GM18519 (cell line): ENCODE data around the gene ZNF740.
"Not testable (repeated sequence)": the region's sequence is repeated elsewhere in the genome, so short reads cannot be mapped to it uniquely, and the experiment has no call there.

Experiments
- ATAC-seq: cut with Tn5 transposase; IDR thresholded peaks from one replicate; pipeline ENCODE4 v1.9.1; 2021; ENCODE audit warnings: mild to moderate bottlenecking, moderate library complexity; ENCODE audit not compliant: unreplicated experiment, low FRiP score

ZNF740 gene, protein sequence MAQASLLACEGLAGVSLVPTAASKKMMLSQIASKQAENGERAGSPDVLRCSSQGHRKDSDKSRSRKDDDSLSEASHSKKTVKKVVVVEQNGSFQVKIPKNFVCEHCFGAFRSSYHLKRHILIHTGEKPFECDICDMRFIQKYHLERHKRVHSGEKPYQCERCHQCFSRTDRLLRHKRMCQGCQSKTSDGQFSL

DNA sequence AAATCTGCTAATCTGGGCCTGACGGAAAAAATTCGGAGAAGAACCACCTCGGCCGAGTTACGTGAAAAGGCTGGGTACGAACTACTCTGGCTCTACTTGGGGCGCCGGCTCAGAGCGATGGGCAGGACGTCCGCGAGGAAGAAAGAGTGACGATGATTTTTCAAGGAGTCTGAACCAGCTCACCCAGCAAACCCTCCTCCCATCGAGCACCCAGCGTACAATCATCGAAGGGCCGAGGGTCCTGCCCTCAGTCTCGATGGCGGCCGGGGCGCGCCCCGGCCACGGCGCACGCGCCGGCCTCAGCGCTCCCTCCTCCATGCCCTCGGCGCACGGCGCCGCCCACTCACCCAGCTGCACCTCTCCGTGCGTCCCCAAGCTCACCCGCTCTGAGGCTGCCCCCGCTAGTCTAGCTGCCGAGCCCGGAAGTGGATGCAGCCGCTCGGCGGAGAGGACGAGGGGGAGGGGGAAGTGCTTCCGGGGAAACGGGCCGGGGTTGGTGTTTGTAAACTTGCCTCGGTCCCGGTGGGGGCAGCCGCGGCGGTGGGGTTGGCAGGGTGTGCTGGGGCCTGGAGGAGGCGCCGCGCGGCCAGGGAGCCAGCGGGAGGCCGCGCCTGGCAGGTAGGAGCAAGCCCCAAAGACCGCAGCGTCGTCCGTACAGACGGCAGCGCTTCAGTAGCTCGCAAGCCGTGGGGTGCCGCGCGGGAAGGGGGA, at the start of gene ZNF740, which contains the start of gene CSAD:
ZNF740 (plus strand) TSS at position 503 of the 711 bp plus-strand sequence. CDS start 1,262 bp downstream, outside the sequence.
CSAD (minus strand) TSS at position 706 of the 711 bp plus-strand sequence. CDS start 7,455 bp downstream, outside the sequence.
- peak; percentile 84 for ATAC-seq

DNA sequence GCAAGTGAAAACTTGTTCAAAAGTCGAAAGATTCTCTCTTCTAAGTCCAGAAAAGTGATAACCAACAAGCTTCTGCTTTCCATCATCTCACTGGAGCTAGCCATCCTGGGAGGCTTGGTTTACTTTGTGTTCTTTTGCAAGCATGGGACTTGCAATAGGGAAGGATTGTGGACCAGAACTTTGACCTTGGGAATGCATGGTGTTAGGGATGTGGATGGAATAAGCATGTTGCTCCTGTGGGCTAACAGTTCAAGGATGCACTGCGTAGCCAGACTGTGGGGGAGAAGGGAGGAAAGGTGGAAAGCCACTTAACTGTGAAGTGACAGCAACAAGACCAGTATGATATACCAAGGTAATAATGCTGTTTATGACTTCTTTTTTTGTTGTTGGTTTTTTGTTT, 48.7 kb upstream of the ZNF740 start:
- no peak for ATAC-seq

DNA sequence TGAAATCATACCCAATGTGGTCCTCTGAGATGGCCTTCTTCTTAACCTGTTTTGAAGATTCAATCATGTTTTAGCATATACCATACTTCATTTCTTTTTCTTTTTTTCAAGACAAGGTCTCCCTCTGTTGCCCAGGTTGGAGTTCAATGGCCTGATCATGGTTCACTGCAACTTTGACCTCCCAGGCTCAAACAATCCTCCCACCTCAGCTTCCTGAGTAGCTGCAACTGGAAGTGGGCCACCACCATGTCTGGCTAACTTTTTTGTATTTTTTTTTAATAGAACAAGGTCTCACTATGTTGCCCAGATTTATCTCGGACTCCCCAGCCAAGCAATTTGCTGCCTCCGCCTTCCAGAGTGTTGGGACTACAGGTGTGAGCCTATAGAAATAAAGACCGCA, 46.8 kb upstream of the ZNF740 start:
- ATAC-seq = no peak

DNA sequence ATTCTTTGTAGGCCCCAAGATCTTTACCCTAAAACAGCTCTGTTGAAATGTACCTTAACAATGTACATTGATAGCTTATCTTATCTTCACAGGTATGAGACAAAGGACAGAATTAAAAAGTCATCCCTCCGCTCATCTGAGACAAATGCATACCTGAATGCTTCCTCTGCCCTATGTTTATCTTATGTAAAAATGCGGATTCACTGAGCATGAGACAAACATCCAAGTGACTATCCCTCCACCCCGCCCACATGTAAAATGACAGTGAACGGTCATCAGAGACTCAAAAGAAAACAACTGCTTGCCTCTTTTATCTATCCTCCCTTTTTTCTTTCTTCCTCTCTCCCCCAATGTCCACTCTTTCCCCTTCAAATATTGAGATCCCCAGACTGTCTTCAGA, 37.2 kb upstream of the ZNF740 start:
- ATAC-seq = no peak

DNA sequence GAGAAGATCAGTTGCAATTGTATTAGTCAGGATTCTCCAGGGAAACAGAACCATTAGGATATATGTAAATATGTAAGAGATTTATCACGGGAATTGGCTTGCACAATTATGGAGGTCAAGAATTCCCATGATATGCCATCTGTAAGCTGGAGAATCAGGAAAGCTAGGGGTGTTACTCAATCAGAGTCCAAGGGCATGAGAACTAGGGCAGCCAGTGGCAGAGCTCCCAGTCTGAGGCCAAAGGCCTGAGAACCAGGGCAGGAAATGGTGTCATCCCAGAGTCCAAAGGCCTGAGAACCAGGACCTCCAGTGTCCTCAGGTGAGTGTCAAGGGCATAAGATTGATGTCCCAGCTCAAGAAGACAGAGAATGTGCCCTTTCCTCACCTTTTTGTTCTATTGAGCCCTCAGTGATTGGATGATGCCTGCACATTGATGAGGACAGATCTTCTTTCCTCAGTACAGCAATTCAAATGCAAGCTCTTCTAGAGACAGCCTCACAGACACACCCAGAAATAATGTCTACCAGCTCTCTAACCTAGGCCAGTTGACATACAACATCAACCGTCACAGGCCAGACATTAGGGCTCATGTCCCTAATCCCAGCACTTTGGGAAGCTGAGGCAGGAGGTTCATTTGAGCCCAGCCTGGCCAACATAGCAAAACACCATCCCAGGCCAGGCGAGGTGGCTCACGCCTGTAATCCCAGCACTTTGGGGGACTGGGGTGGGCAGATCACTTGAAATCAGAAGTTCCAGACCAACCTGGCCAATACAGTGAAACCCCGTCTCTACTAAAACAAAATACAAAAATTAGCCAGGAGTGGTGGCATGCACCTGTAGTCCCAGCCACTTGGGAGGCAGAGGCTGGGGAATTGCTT, 34.9 kb upstream of the ZNF740 start:
- no peak for ATAC-seq

DNA sequence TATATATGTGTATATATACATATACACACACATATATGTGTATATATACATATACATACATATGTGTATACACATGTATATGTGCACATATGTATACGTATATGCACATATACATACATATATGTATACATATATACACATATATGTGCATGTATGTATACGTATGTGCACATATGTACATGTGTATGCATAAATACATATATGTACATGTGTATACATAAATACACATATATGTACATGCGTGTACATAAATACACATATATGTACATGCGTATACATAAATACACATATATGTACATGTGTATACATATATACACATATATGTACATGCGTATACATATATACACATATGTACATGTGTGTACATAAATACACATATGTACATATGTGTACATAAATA, 33.3 kb upstream of the ZNF740 start:
- no peak for ATAC-seq

DNA sequence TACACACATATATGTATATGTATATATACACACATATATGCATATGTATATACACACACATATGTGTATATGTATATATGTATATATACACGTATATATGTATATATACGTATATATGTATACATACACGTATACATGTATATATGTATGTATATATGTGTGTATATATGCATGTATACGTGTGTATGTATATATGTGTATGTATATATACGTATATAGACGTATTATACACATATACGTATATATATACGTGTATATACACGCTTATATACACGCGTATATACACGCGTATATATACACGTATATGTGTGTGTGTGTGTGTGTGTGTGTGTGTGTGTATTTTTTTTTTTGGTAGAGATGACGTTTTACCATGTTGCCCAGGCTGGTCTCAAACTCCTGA, 32.9 kb upstream of the ZNF740 start:
- no peak for ATAC-seq

DNA sequence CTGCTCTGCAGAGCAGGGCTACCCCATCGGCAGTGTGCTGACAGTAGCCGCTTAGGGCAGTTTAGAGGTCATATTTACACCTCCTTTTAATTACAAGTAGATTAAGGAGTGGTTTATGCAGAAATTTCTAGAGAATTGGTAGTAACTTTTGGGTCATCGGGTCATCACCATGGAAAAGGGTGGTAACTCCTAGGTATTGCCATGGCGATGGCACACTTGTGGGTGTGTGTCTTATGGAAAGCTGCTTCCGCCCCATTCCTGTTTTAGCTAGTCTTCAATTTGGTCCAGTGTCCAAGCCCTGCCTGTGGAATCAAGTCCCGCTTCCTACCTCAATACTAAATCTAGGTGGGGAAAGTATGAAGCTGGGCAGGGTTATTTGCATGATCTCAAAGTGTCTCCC, 29.5 kb upstream of the ZNF740 start:
- no peak for ATAC-seq

DNA sequence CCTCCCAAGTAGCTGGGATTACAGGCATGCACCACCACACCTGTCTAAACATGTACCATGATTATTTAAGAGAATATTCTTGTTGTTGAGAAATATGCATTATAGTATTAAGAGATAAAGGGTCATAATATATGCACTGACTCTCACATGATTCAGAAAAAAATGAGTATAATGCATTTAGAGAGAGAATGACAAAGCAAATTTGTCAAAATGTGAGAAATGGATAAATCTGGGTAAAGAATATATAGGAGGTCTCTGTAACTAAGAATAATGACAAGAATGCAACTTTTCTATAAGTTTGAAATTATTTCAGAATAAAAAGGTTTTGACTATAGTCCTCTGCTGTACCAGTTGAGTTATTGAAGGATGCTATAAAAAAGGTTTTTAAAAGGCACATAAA, 28.1 kb upstream of the ZNF740 start:
- ATAC-seq = no peak

DNA sequence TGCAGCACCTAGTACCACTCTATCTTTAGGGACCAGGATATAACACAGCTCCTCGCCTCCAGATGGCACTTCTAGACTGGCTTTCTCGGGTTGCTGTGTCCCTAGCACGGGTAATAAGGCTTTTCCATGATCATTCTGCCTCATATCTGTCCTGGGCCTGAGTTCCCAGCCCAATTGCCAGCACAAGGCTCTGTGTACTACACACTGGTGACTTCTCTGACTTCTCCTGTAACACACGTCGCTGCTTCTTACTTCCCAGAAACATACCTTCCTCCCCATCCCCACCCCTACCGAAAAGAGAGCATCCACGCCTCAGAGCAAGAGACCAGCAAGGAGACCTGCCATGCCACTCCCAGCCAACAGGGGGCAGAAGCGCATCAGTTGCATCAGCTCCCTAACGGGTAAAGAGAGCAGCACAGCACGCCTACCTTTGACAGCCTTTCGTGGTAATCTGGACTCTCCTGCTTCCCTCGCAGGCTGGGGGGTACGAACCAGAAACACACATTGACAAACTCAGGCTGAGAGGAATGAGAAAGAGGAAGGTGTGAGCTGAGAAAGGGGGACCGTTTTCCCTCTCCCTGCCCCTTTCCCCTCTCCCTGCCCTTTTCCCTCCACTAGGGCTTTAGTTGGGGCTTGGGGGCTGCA, 21.2 kb upstream of the ZNF740 start:
- ATAC-seq = no peak

DNA sequence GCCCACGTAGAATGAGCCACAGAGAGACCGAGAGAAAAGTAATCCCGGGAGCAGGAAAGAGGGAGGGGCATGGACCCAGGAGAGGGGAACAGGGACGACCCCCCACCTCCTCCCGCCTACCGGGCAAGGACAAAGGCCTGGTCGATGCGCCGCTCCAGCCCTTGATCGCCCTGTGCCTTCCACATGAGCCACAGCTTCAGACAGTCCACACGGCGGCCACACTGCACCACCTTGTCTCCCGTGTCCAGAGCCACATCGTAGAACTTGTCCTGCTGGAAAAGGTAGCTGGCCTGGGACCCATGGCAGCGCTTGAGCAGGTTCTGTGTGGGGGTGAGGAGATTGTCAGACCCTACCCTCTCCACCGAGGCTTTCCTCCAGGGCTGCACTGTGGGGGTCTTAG, 20.5 kb upstream of the ZNF740 start:
- no peak for ATAC-seq

DNA sequence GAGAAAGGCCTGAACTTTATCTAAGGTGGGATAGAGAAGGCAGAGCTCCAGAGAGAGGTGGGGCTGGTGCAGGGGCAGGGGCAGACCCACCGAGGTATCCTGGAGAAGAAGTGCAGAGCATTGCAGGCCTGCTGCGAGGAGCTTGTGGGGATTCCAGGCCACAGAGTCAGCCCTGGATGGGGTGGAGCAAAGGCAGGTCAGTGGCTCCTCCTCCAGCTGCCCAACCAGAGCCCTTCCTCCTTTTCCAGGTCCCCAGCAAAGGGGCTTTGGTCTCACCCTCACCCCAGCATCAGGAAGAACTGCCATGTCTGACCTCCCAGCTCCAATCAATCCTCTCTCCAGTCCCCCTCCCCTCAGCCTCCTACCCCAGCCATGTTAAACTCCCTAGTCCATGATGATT, 19.8 kb upstream of the ZNF740 start:
- ATAC-seq = no peak

DNA sequence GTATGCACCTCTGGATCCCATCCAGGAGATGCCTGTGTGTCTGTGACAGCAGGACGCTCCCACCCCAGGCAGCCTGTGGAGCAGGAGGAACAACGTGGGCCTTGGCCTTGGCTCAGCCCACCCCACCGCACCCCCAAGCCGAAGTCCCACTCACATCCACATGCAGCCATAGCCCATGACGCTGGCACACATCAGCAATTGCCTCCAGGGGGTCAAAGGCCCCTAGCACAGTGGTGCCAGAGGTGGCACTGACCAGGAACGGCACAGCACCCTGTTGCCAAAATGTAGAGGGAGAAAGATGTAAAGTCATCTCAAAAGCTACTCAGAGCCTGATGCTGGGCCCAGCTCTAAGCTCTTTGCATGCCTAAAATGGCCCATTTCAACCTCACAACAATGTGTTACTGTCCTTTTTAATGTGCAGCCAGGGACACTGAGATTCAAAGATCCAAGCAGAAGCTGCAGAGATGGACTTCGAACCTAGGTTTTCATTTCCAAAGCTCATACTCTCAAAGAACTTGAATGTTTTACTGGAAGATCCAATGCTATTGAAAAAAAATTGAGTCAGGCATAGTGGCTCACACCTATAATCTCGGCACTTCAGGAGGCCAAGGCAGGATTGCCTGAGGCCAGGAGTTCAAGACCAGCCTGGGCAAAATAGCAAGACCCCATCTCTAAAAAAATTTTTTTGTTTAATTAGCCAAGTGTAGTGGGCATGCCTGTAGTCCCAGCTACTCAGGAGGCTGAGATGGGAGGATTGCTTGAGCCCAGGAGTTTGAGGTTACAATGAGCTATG, 19.2 kb upstream of the ZNF740 start:
- ATAC-seq = no peak

DNA sequence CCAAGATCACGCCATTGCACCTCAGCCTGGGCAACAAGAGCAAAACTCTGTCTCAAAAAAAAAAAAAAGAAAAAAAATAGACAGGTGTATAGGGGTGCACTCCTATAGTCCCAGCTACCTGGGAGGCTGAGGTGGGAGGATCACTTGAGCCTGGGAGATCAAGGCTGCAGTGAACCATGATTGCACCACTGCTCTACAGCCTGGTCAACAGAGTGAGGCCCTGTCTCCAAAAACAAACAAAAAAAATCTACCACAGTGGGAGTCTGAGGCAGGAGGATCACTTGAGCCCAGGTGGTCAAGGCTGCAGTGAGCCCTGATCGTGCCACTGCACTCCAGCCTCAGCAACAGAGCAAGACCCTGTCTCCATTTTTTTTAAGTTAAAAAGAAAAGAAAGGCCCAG, 17.5 kb upstream of the ZNF740 start:
- ATAC-seq = not testable (repeated sequence)

DNA sequence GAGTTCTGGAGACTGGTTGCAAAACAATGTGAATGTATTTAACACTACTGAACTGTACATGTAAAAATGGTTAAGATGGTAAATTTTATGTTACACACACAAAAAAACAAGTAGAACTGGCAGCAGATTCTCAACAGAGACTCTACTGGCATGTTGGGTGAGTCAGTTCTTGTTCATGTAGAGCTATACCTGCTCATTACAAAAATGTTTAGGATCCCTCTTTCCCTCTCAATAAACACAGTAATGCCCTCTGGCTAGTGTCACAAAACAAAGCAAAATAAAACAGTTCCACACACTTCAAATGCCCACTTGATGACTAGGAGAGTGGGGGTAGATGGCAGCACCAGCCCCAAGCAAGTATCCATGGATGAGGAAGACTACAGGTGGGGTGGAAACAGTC, 13.7 kb upstream of the ZNF740 start:
- ATAC-seq = no peak

DNA sequence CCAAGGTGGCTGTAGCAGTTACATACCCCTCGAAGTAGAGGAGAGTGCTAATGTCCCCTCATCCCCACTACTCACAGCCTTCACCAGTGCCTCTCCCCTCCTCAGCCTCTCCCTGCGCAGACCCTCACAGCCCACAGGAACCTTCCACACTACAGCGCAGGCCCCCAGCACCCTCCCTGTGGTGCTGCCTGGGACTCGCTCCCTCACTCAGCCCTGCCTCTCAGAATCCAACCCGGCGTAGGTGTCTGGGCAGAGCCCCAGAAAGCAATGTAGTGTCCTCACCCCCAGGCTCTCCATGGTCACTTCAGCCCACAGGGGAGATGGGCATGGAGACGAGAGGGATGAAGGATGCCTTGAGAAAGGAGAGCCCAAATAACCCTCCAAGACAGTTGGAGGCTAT, 10.9 kb upstream of the ZNF740 start:
- no peak for ATAC-seq

DNA sequence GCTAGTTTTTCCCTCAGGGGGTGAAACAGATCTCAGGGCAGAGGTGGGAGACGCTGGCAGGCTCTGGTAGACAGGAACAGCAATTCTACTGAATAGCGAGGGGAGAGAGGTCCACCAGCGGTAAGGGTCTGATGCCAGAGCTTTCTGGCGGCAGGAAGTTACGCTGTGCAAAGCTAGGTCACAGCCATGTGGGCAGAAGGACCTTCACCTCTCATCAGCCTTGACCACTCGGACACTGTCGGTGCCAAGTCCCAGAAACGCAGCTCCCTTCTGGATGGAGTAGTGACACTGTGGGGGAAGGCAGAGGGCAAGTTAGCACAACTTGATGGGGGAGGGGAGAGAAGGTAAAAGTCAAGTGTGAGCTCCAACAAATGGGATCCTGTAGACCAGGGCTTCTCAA, 10.3 kb upstream of the ZNF740 start:
- ATAC-seq = no peak

DNA sequence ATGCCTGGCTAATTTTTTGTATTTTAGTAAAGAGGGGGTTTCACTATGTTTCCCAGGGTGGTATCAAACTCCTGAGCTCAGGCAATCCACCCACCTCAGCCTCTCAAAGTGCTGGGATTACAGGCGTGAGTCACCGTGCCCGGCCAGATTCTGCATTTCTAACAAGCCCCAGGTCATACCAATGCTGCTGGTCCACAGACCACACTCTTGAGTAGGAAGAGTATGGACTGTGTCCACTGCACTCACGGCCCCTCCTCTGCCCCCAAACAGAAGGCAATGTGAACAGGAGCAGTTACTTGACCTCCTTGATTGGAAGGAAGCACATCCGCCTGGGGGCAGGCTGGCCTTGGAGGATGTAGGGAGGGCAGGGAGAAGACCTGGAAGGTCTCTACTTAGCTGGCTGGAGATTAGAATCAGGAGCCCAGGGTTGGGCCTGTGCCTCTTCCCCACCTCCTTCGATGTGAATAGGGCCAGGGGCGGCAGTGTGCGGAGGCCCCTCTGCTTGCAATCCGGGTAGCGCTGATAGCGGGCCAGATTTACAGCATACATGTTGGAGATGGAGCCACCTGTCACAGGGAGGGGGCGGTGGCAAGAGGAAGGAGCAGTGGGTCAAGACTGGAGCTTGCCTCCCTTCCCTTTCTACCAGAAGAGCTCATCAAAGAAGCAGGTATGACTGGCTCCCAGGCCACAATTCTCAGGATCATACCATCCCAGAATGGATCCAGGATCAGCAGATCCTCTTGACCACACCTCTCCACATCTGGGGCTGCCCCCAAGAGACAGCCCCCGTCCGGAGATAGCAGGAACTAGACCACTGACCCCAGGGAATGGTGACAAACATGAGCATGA, 9.4 kb upstream of the ZNF740 start:
- no peak for ATAC-seq

DNA sequence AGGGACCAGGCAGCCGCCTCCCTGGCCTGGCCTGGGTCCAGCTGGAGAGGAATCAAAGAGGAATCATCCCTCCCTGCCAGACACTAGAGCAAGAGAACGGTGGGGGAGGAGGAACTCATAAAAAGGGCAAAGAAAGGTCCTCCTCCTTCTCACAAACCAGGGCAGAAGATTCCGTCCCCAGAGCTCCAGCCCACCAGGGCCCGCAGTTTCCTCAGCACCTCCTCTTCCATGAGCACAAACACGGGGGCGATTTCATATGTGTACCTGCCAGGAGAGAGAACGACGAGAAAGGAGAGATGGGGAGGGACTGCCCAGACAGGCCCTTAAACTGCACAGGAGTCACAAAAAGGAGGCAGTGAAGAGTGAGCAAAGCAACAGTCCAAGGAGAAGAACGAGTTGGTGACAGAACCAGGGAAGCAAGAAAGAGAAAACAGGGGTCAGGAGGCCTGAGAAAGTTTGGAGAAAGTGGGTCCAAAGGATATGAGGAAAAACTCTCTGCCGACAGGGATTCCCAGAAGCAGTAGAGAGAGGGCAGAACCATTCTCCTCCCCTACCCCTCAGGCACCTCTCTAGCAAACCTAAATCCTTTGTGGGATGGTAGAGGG, 8.7 kb upstream of the ZNF740 start:
- no peak for ATAC-seq
